GM21528 (cell line): ENCODE data around the gene RRP36.

Experiments
- ATAC-seq: cut with Tn5 transposase; IDR thresholded peaks from one replicate; pipeline ENCODE4 v1.9.1; 2021; ENCODE audit warnings: mild to moderate bottlenecking, moderate library complexity; ENCODE audit not compliant: unreplicated experiment, low FRiP score

Gene RRP36

DNA sequence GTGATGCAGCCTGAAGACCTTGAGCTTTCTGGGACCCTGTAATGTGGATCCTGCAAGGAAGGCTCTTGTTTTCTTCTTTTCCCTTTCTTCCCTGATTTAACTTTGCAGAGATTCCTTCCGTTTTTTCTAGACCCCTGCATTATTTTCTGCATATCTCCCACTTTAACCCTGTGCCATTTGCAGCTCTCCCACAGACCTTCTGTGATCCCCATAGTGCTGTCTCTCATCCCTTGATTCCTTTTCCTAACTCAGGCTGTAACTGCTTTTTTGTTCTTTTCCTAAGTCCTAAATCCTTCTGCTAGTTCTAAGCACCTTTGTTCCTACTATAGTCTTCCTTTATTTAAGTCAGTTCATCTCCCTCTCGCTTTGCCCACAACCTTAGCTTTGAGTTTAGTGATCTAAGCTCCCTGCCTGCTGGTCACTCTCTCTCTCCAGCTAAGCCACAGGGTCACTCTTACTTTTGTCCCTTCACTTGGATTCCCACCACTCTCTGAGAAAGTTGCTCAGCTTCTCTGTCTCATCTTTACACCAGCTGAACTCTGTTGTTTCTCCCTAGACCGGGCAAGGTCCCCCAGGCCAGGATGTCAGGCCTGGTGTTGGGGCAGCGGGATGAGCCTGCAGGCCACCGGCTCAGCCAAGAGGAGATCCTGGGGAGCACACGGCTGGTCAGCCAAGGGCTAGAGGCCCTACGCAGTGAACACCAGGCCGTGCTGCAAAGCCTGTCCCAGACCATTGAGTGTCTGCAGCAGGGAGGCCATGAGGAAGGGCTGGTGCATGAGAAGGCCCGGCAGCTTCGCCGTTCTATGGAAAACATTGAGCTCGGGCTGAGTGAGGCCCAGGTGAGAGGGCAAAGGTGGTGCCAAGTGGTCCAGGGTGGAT lies 39.6 kb downstream of the RRP36 start:
- ATAC-seq = no peak

DNA sequence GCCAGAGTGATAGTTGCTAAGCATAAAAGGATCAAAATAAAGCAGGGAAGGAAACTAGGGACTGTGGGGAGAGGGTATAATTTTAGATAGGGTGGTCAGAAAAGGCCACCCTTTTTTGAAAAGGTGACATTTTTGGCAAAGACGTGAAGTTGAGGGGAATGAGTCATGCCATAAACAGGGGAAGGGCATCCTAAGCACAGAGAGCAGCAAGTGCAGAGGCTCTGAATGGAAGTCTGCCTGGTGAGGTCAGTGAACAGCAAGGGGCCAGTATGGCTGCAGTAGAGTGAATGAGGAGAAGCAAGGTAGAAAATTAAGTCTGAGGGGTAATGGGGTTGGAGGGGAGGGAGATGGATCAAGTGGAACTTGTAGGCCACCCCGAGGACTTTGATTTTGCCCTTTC lies 40.4 kb downstream of the RRP36 start:
- ATAC-seq = no peak

DNA sequence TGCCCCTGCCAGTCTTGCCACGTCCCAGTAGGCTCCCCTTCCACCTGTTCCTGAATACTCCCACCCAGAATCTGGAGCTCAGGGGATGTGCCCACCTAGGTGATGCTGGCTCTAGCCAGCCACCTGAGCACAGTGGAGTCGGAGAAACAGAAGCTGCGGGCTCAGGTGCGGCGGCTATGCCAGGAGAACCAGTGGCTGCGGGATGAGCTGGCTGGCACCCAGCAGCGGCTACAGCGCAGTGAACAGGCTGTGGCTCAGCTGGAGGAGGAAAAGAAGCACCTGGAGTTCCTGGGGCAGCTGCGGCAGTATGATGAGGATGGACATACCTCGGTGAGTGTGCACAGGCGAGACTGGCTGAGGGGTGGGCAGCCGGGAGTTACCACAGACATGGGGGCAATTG lies 41.4 kb downstream of the RRP36 start:
- ATAC-seq = no peak

DNA sequence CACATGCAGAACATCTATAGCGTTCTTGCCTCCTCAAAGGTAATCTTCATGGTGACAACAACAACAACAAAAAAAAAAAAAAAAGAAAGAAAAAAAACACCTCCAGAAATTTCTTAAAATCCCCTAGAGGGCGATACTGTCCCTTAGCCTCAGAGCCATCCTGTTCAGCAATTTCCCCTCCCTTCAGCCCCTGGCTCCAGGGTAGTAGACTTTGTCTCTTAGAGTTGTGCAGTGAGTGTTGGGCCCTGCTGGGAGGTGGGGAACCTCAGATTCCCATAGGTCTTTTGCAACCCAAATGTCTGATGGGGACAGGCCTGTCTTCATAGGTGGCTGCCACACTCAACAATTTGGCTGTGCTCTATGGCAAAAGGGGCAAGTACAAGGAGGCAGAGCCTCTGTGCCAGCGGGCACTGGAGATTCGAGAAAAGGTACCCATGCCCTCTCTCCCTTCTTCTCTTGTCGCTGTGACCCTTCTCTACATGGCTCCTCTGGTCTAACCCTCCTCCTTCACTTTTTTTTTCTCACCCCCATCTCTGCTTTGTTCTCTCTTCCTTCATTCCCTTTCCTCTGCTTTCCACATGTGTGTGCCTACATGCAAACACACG lies 48.7 kb downstream of the RRP36 start:
- ATAC-seq = no peak

DNA sequence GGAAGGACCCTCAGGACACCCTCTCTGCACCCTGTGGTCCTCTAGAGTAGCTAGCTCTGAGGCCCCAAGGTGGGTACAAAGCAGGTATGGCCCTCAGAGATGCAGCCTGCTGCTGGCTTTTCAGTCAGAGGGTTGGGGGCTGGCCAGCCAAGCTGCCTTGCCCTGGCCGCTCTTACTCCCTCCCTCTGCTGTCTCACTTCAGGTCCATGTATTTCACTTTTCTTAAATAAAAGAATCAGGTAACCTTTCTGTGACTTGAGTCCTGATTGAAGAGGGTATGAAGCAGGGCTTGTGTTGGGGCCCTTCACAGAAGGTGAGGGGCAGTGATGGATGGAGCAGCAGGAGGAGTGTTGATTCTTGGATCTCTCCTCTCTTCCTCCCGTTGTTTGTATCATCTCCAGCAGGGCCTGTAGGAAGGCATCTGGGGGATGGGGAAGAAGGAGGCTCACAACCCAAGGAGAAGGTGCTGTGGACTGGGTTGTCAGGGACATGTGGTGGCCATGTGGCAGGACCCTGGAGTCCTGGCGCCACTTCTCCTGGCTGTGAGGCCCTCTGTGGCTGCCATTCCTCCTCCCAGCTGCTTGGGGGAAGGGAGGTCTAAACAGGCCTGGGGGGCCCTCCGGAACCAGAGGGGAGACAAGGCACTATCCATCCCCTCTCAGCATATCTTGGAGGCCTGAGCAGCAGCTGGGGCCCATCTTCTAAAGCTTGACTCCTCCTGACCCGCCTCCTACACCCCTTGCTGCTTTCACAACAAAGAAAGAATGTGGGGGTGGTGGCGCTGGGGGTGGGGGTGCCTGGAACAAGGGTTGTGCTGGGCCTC lies 53.6 kb downstream of the RRP36 start:
- ATAC-seq = no peak

DNA sequence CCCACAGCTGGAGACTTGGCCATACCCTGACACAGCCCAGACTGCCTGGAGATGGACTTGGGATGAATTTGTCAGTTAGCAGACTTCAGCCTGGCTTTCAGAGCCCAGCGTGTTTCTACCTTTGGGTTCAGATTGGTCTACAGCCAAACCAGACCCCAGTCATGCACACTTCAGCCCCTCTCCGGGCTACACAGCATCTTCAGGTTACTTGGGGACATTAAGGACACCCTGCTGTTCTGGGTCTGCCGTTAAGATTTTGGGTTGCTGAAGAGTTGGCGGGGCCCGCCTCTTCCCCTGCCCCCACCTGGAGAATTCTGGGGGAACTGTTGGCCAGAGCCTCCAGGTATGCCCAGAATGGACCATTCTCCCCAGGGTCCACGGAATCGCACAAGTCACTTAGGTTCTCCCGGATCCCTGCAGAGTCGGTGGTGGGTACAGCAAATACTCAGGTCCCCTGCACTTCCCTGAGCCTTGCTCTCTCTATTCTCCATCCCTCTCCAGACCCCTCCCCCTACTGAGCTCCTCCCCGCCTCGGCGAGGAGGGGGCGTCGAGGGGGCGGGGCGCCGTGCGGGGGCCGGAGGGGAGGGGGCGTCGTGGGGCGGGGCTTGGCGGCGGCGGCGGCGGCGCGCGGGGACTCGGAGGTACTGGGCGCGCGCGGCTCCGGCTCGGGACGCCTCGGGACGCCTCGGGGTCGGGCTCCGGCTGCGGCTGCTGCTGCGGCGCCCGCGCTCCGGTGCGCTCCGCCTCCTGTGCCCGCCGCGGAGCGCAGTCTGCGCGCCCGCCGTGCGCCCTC lies 54.4 kb downstream of the RRP36 start, which contains the start of gene PTK7:
TSS of gene PTK7 (plus strand) at position 645 of the 794 bp plus-strand sequence. CDS start 175 bp downstream, outside the sequence.
- ATAC-seq = no peak

DNA sequence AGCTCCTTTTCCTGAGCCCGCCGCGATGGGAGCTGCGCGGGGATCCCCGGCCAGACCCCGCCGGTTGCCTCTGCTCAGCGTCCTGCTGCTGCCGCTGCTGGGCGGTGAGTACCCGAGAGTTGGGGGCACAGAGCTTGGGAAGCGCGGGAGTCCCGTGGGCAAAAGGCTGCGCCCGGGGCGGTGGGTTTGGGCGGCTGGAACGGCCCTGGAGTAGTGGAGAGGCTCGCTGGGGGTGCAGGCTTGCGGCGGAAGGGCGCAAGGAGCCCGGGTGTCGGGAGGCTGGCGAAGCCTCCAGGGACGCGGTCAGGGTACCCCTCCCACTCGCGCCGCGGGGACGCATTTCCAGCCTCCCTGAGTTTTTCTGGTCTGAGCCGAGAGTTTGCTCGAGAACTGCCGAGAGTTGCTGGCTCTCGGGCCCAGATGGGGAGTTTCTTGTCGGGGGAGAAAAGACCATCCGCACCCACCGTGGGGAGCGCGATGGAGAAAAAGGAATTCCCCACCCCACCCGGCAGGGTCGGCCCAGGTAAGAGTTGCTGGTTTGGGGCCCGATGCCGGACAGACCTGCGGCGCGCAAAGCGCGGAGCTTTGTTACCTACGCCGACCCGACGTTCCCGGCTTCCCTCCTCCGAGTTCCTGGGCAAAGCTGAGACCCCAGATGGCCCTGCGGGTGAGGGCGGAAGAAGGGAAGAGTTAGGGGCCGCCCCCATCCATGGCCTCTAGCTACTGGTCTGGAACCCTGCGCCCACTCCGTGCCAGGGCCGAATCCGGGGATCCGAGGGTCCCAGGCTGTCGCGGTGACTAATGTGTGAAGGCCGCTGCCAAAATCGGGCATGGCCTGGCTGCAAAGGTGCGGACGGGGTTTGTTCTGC lies 55.3 kb downstream of the RRP36 start:
- no peak for ATAC-seq

DNA sequence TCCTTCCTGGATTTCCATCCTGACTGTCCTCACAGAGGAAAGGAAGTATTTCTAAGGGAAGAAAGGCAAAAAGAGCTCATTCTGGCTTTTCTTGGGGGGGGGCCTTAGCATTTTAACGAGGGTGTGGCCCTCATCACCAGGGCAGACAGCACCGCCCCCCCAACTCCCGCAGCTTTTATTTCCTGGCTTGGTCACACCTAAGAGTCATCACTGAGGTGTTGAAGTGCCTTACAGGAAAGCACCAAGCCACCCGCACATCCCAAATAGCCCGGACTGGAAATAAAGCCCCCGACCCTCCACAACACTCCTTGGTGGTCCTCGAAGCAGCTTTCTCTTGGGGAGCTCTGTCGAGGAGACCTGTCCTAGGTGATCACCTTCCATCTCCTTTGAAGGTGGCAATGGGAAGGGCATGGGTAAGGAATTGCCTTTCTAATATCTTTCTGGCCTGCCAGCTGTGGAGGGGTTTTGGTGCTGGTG lies 55.9 kb downstream of the RRP36 start:
- ATAC-seq = no peak

DNA sequence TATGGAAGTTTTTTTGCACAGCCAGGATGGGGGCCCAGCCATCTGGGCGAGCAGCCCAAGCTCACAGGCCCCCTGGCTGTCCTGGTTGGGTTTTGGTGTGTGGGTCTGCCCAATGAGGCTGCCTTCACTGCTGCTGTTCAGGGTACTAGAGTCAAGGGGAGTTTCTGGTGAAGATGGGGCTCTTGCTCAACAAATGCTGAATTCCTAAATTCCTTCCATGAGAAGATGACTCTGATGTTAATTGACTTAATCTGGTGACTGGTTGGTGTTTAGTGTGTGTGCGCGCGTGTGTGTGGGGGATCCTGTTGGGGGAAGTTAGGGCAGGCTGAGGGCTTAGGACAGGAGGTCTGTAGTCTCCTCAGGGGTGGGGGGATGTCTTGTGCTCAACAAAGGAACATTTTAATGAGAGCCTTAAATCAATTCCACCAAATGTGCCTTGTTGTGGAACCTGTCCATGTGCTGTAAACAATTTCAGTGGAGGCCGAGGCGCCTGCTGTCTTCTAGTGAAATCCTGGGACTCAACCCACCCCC lies 56.6 kb downstream of the RRP36 start:
- ATAC-seq = no peak

DNA sequence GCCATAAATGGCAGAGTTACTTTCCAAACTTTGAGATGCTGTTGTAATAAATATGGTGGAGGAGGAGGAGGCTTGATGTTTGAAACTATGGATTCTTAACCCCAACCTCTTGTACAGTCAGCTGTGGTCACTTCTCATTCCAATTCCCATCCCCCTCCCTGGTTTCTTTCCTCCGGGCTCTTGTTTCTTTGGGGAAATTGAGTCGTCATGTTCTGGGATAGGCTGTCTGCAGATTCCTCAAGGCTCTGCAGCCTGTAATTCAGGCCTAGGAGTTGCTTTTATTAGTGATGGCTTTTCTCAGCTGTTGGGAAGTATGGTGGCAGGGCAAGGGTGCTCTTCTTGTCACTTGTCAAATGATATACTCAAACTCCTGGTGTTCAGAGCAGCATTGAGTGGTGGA lies 57.3 kb downstream of the RRP36 start:
- ATAC-seq = no peak
